Limb (tissue), 2 donors: ENCODE data around the gene KRI1.
"Not testable (repeated sequence)": the region's sequence is repeated elsewhere in the genome, so short reads cannot be mapped to it uniquely, and the experiment has no call there.

Experiments
- DNase-seq, 2 donors: peaks; one replicate each; pipeline ENCODE4 v3.0.0-alpha.2; 2016; ENCODE audit errors: extremely low spot score in 2 of 2

Gene KRI1

GRCh38 chr19:10550336-10550735, 15.5 kb downstream of the KRI1 start:
- DNase-seq = no peak

DNA sequence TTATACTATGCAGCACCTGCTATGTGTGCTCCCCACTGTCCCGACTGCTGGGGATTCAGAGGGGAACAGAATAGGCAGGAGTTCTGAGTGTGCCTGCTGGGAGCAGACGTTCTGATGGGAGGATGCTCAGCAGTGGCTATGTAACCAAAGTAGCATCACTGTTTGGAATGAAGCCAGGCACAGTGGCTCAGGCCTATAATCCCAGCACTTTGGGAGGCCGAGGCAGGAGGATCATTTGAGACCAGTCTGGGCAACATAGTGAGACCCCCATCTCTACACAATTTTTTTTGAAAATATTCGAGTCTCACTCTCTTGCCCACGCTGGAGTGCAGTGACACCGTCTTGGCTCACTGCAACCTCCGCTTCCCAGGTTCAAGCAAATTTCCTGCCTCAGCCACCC, 16.1 kb downstream of the KRI1 start:
- no peak for DNase-seq

DNA sequence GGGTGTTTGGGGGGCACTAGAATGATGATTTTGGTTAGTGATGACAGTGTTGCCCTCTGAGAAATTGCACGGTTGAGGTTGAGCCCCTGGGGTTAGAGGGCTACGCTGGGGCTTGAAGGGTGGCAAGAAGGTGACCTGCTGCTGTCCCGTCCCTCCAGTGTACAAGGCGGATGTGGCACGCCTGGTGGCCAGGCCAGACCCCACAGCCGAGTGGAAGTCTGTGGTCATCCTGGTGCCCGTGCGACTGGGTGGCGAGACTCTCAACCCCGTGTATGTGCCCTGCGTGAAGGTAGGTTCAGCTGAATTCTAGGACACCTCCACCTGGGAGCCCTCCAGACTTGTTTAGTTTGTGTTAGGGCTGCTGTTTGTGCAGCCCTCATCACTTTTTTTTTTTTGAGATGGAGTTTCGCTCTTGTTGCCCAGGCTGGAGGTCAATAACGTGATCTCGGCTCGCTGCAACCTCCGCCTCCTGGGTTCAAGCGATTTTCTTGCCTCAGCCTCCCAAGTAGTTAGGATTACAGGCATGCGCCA, 17.0 kb downstream of the KRI1 start:
- no peak for DNase-seq

- no peak for DNase-seq
Measured at GRCh38 chr19:10546817-10547216, 19.0 kb downstream of the KRI1 start.

DNA sequence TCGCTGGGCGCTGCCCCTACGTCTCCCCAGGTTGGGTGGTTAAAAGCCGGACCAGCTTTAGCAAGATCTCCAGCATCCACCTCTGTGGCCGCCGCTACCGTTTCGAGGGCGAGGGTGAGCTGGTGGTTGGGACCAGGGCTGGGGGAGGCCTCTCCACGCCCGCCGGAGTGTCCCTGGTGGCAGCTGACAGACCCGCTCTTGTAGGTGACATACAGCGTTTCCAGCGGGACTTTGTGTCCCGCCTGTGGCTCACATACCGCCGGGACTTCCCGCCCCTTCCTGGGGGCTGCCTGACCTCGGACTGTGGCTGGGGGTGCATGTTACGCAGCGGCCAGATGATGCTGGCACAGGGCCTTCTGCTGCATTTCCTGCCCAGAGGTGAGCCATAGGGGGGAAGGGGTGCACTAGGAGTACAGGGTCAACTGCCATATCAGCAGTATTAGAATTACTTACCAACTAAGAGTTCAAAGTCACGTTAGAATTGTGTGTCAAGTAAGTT, 21.0 kb downstream of the KRI1 start:
- no peak for DNase-seq

DNA sequence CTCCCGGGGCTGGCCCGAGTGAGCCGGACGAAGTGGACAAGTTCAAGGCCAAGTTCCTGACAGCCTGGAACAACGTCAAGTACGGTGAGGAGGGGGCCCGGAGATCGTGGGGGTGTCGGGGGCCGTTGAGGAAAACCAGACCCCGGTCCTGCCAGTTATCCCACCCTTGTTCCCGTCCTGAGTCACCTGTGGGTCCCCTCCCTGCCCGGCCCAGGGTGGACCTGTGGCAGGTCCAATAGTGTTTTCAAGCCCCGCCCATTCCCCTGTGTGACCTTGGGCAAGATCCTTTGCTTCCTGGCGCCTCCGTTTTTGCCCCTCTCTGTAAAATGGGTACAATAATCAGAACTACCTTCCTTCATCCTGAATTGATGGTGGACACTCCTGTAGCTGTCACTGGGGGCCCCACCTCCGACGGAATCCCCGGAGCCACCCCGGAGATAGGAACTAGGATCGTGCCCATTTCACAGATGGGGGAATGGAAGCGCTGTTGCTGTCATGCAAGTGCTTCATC, 21.5 kb downstream of the KRI1 start:
- DNase-seq = no peak

DNA sequence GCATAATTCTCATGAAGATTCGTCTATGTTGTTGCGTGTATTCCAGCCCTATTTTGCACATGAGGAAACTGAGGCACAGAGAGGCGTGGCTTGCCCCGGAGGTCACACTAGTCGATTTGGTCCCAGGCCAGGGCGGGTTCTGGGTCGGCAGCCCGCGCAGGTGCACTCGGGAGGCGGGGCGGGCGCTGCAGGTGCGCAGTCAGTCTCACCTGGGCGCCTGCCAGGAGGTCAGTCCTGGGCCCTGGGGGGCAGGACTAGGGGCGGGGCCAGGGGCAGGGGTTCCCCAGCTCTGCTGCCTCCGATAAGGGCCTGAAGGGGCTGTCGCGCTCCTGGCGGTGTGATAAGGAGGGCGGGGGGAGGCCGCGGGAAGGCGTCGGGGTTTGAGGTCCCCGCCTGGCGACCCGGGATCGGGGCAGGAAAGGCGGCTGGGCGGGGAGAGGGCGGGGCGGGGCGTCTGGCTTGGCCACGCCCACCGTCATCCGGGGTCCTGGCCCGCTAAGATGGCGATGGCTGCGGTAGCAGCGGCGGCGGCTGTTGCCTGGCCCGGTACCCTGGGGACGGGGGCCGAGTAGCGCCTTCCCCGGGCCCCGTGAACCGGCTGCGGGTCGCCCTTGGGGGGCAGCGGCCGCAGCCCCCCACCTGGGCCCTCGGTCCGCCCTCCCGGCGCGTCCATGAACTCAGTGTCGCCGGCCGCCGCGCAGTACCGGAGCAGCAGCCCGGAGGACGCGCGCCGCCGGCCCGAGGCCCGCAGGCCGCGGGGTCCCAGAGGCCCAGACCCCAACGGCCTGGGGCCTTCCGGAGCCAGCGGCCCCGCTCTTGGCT, 22.2 kb downstream of the KRI1 start, which contains the start of gene ATG4D:
Gene ATG4D (plus strand): TSS at position 485 of the 822 bp plus-strand sequence. CDS start 187 bp downstream, at position 672.
- peak; percentile 76 to 91 for DNase-seq

GRCh38 chr19:10543059-10543419, 22.8 kb downstream of the KRI1 start:
- DNase-seq = no peak

DNA sequence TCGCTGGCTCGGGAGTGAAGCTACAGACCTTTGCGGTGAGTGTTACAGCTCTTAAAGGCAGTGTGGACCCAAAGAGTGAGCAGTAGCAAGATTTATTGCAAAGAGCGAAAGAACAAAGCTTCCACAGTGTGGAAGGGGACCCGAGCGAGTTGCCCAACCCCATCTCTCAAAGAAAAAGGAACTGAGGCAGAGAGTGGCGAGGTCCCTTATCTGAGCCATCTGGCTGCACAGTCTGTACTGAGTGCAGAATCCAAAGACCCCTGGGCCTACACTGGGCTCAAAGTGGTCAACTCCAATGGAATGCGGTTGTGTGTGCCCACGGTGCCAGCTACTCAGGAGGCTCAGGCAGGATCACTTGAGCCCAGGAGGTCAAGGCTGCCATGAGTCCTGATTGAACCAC, 26.8 kb downstream of the KRI1 start:
- DNase-seq = not testable (repeated sequence)

GRCh38 chr19:10538204-10538983, 27.4 kb downstream of the KRI1 start:
- no peak for DNase-seq

- DNase-seq = no peak
Measured at GRCh38 chr19:10537668-10538067, 28.1 kb downstream of the KRI1 start.

DNA sequence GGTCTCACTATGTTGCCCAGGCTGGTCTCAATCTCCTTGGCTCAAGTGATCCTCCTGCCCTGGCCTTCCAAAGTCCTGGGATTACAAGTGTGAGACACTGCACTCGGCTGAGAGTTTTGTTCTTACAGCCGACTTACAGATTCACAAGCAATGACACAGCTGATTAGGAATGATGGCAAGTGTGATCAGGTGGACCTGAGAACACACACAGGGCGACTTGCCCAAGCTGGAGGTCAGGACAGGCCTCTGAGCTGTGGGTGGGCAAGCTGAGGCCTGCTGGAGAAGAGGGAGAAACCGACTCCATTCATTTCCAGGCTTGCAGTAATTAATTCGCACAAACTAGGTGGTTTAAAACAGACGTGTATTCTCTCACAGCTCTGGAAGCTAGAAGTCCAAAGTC, 30.2 kb downstream of the KRI1 start:
- DNase-seq = no peak

- peak in 1 of 2 donors; percentile 29 for DNase-seq
Measured at GRCh38 chr19:10533646-10534386, 32.0 kb downstream of the KRI1 start.

DNA sequence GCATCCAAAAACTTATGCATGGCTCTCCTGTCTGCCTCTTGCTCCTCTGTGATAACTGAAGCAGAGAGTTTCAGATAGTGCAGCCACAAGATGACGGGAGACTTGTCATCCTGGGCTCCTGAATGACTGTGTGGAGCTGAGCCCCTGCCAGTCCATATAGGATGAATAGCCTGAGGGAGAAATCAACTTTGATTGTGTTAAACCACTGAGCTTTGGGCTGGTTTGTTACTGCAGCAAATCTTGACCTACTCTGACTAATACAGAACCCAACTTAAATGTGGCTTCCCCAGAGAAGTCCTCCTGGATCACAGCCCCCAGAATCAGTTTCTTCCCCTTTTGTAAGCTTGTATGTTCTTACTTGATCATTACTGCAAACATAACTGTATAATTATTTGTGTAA, 33.4 kb downstream of the KRI1 start:
- no peak for DNase-seq

DNA sequence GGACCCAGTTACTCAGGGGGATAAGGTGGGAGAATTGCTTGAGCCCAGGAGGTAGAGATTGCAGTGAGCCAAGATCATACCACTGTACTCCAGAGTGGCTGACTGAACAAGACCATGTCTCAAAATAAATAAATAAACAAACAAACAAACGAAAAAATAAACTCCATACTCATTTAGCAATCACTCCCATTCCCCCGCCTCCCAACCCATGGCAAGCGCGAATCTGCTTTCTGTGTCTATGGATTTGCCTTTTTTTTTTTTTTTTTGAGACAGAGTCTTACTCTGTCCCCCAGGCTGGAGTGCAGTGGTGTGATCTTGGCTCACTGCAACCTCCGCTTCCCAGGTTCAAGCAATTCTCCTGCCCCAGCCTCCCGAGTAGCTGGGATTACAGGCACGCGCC, 38.9 kb downstream of the KRI1 start:
- DNase-seq = not testable (repeated sequence)

- no peak for DNase-seq
Measured at GRCh38 chr19:10525636-10526035, 40.2 kb downstream of the KRI1 start.

- DNase-seq = no peak
Measured at GRCh38 chr19:10523135-10523636, 42.6 kb downstream of the KRI1 start.

GRCh38 chr19:10521461-10522171, 44.2 kb downstream of the KRI1 start:
- DNase-seq = no peak

DNA sequence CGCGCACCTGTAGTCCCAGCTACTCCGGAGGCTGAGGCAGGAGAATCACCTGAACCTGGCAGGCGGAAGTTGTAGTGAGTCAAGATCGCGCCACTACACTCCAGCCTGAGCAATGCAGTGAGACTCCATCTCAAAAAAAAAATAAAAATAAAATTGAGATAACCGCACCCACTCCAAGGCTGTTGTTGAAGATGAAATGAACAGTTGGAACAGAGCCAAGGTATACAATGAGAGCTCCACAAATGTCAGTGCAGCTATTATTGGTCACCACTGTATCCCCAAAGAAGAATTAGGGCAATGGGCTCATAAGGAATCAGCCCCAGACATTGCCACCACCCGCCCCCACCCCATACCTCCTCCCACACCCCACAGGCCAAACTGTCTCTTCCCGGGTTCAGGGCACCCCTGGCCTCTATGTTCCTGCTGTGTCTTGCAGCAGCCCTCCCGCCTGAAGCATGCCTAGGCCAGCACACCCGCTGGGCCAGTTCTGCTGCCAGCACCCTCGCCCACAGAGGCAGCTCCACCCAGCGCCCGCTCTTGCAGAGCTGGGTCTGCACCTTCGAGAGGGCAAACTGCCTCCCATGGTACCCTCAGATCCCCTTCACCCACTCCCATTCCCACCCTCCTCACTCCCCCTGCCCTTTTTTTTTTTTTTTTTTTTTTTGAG, 45.0 kb downstream of the KRI1 start:
- no peak for DNase-seq

- no peak for DNase-seq
Measured at GRCh38 chr19:10519421-10519820, 46.4 kb downstream of the KRI1 start.
